ENCODE data around the gene SGMS1.

SGMS1 gene

GRCh38 chr10:50556237-50557120 is 67.3 kb downstream of the SGMS1 start:
- no peaks in the 10 kb centered on the region for H3K9me3 Mint-ChIP-seq
- H3K4me1 Mint-ChIP-seq, result peaks cover 53% of the 10 kb centered on the region
- no peak for TF ChIP-seq CTCF (IDR thresholded peaks at IDR 0.05; ENCODE audit: unreplicated experiment in 3 of 3)
- H3K4me3 Mint-ChIP-seq, result no peak overlapping the region
- H3K27ac Mint-ChIP-seq, result peak overlapping the region; percentile 43 to 87 (median 80)
- no peaks in the 10 kb centered on the region for H3K36me3 Mint-ChIP-seq (ENCODE audit: low read depth)
- no peaks in the 10 kb centered on the region for H3K27me3 Mint-ChIP-seq (ENCODE audit: low read depth)

DNA sequence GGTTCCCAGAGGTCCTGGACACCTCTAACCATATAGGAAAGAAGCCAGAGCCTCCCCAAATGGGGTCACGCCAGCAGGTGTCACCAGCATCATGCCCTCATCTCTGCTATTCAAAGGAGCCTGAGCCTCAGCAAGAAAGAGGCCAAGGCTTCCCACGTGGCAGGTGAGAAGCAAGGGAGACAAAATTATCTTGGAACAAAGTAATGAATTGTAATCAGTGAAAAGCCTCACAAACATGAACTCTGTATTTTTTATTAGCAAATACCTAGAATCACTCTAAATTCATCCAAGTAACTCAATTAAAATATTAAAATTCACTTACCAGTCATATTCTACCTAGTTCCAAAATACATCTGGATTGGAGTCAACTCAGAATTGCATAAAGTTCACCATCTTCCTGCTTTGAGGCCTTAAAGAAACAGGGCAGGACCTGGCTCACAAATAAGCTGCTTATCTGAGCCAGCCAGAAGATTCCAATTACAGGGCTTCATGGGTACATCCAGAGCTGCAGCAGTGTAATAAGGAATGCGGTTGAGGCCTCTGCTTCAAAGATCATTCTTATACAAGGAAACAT is 68.7 kb downstream of the SGMS1 start:
- peak overlapping the region; percentile 74 to 87 (median 80) for H3K27ac Mint-ChIP-seq
- H3K4me3 Mint-ChIP-seq, result no peak overlapping the region
- H3K36me3 Mint-ChIP-seq (ENCODE audit: low read depth), result peaks cover 5% of the 10 kb centered on the region
- no peaks in the 10 kb centered on the region for H3K27me3 Mint-ChIP-seq (ENCODE audit: low read depth)
- no peak for TF ChIP-seq CTCF (IDR thresholded peaks at IDR 0.05; ENCODE audit: unreplicated experiment in 3 of 3)
- H3K9me3 Mint-ChIP-seq, result no peaks in the 10 kb centered on the region
- H3K4me1 Mint-ChIP-seq, result peaks cover 57% of the 10 kb centered on the region

GRCh38 chr10:50554376-50554994 is 69.3 kb downstream of the SGMS1 start:
- H3K4me3 Mint-ChIP-seq, result no peak overlapping the region
- peaks cover 61% of the 10 kb centered on the region for H3K4me1 Mint-ChIP-seq
- no peak for TF ChIP-seq CTCF (IDR thresholded peaks at IDR 0.05; ENCODE audit: unreplicated experiment in 3 of 3)
- H3K36me3 Mint-ChIP-seq (ENCODE audit: low read depth), result peaks cover 5% of the 10 kb centered on the region
- H3K9me3 Mint-ChIP-seq, result no peaks in the 10 kb centered on the region
- no peaks in the 10 kb centered on the region for H3K27me3 Mint-ChIP-seq (ENCODE audit: low read depth)
- peak overlapping the region; percentile 74 to 87 (median 77) for H3K27ac Mint-ChIP-seq

DNA sequence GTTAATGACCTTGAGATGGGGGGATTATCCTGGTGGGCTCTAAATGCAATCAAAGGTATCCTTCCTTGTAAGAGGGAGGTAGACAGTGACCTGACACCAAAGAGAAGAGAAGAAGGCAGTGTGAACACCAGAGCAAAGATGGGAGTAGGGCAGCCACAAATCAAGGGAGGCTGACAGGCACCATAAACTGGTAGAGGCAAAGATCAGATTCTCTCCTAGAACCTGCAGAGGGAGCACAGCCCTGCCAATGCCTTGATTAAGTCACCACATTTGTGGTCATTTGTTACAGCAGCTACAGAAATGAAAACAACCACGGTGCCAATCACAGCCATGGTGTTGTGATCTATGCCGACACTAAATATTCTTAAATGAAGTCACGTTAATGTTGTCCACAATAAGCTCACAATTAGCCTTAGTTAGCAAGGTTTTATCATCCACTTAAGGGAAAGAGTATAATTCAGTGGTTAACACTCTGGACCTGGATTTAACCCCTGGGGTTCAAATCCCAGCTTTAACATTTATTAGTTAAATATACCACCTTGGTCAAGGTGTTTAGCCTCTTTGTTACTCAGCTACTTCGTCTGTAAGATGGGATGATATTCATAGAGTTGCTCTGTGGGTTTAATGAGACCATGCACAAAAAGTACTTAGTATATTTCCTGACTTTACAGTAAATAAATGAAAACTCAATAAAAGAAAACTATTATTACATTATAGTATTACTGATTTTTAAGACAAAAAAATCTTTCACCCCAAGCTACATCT is 70.8 kb downstream of the SGMS1 start:
- no peaks in the 10 kb centered on the region for H3K27me3 Mint-ChIP-seq (ENCODE audit: low read depth)
- peaks cover 49% of the 10 kb centered on the region for H3K4me1 Mint-ChIP-seq
- H3K4me3 Mint-ChIP-seq, result no peak overlapping the region
- H3K9me3 Mint-ChIP-seq, result peaks cover 6% of the 10 kb centered on the region
- peak overlapping the region in 1 of 3 experiments; percentile 22 for H3K27ac Mint-ChIP-seq
- peaks cover 5% of the 10 kb centered on the region for H3K36me3 Mint-ChIP-seq (ENCODE audit: low read depth)
- TF ChIP-seq CTCF (IDR thresholded peaks at IDR 0.05; ENCODE audit: unreplicated experiment in 3 of 3), result no peak

- peaks cover 12% of the 10 kb centered on the region for H3K9me3 Mint-ChIP-seq
- peak overlapping the region in 1 of 3 experiments; percentile 22 for H3K27ac Mint-ChIP-seq
- peaks cover 49% of the 10 kb centered on the region for H3K4me1 Mint-ChIP-seq
- H3K4me3 Mint-ChIP-seq, result no peak overlapping the region
- no peaks in the 10 kb centered on the region for H3K27me3 Mint-ChIP-seq (ENCODE audit: low read depth)
- peaks cover 11% of the 10 kb centered on the region for H3K36me3 Mint-ChIP-seq (ENCODE audit: low read depth)
- TF ChIP-seq CTCF (IDR thresholded peaks at IDR 0.05; ENCODE audit: unreplicated experiment in 3 of 3), result no peak
These were observed 71.4 kb downstream of the SGMS1 start for GRCh38 chr10:50552308-50552707.
